Hindlimb muscle (tissue), 1 donor: ENCODE results near the gene LCN12. TPM values are rescaled to one million over a fixed set of nuclear protein-coding genes. Genes with fewer than 3 reads are reported as not detected.
"Not testable (repeated sequence)": the region's sequence is repeated elsewhere in the genome, so short reads cannot be mapped to it uniquely, and the experiment has no call there.

Source experiments
- DNase-seq: peaks from one replicate; pipeline ENCODE4 v3.0.0-alpha.2; 2013
- polyA plus RNA-seq: library from polyadenylated mRNA; unstranded; fragments of 120-200 nt; gene quantifications from one replicate; pipeline ENCODE4 v1.2.1, GENCODE V29; 2013; ENCODE audit not compliant: insufficient read length

Gene LCN12
- polyA plus RNA-seq, 1 donor, result 0.67 TPM

GRCh38 chr9:136991993-136992818 is 40.1 kb downstream of the LCN12 start, which contains the start of gene PAXX:
PAXX (plus strand) TSS chr9:136992422; CDS start chr9:136992444, 22 bp downstream.
- peak; percentile 87 for DNase-seq

- DNase-seq, result no peak
Measured at GRCh38 chr9:136992819-136993369, 40.8 kb downstream of the LCN12 start.

- no peak for DNase-seq
Measured at GRCh38 chr9:136994180-136994887, 42.3 kb downstream of the LCN12 start.

- DNase-seq, result no peak
Measured at GRCh38 chr9:136994888-136995230, 42.8 kb downstream of the LCN12 start.

- DNase-seq, result no peak
Measured at GRCh38 chr9:136995362-136995761, 43.3 kb downstream of the LCN12 start.

GRCh38 chr9:136995772-136996311 is 43.8 kb downstream of the LCN12 start:
- DNase-seq, result no peak

GRCh38 chr9:136996361-136997292 is 44.6 kb downstream of the LCN12 start, which contains the start of gene CLIC3:
CLIC3 (minus strand) TSS chr9:136996568; CDS start chr9:136996543, 25 bp downstream.
- no peak for DNase-seq

GRCh38 chr9:136997371-136997770 is 45.3 kb downstream of the LCN12 start:
- DNase-seq, result no peak

- DNase-seq, result no peak
Measured at GRCh38 chr9:136997830-136998234, 45.8 kb downstream of the LCN12 start.

GRCh38 chr9:137000177-137000930 is 48.3 kb downstream of the LCN12 start:
- DNase-seq, result no peak

GRCh38 chr9:137001857-137002645 is 50.0 kb downstream of the LCN12 start:
- no peak for DNase-seq

GRCh38 chr9:137002646-137003041 is 50.6 kb downstream of the LCN12 start:
- DNase-seq, result no peak

- DNase-seq, result not testable (repeated sequence)
Measured at GRCh38 chr9:137004285-137004684, 52.2 kb downstream of the LCN12 start.

Other genes with a start within 250 kb of the LCN12 start
- 20.4 TPM for gene DIPK1B, start 239.7 kb upstream of the LCN12 start, polyA plus RNA-seq
- gene LCN10, start 209.3 kb upstream of the LCN12 start, polyA plus RNA-seq, result 5.6 TPM
- gene LCN6, start 203.7 kb upstream of the LCN12 start, polyA plus RNA-seq, result not detected
- gene LCN8, start 194.0 kb upstream of the LCN12 start, polyA plus RNA-seq, result 7.1 TPM
- gene LCN15, start 187.8 kb upstream of the LCN12 start, polyA plus RNA-seq, result 0.62 TPM
- gene TMEM141, start 160.9 kb upstream of the LCN12 start, polyA plus RNA-seq, result 35.7 TPM
- 3.0 TPM for gene CCDC183, start 155.9 kb upstream of the LCN12 start, polyA plus RNA-seq
- gene RABL6, start 144.3 kb upstream of the LCN12 start, polyA plus RNA-seq, result 62.6 TPM
- gene AJM1, start 109.8 kb upstream of the LCN12 start, polyA plus RNA-seq, result 2.8 TPM
- gene PHPT1, start 102.9 kb upstream of the LCN12 start, polyA plus RNA-seq, result 109 TPM
- 5.9 TPM for gene MAMDC4, start 99.9 kb upstream of the LCN12 start, polyA plus RNA-seq
- 336 TPM for gene EDF1, start 86.0 kb upstream of the LCN12 start, polyA plus RNA-seq
- 13.7 TPM for gene TRAF2, start 65.8 kb upstream of the LCN12 start, polyA plus RNA-seq
- gene FBXW5, start 7.5 kb upstream of the LCN12 start, polyA plus RNA-seq, result 45.6 TPM
- gene C8G, start 7.0 kb upstream of the LCN12 start, polyA plus RNA-seq, result 0.90 TPM
- 24.2 TPM for gene PTGDS, start 25.2 kb downstream of the LCN12 start, polyA plus RNA-seq
- 0.85 TPM for gene LCNL1, start 30.7 kb downstream of the LCN12 start, polyA plus RNA-seq
- 23.9 TPM for gene PAXX, start 40.1 kb downstream of the LCN12 start, polyA plus RNA-seq
- 0.54 TPM for gene CLIC3, start 44.3 kb downstream of the LCN12 start, polyA plus RNA-seq
- gene ABCA2, start 76.0 kb downstream of the LCN12 start, polyA plus RNA-seq, result 18.4 TPM
- gene FUT7, start 79.8 kb downstream of the LCN12 start, polyA plus RNA-seq, result 0.10 TPM
- gene NPDC1, start 93.9 kb downstream of the LCN12 start, polyA plus RNA-seq, result 44.1 TPM
- gene ENTPD2, start 101.8 kb downstream of the LCN12 start, polyA plus RNA-seq, result 11.0 TPM
- 3.9 TPM for gene SAPCD2, start 118.3 kb downstream of the LCN12 start, polyA plus RNA-seq
- 2.5 TPM for gene UAP1L1, start 125.2 kb downstream of the LCN12 start, polyA plus RNA-seq
- 43.6 TPM for gene MAN1B1, start 134.7 kb downstream of the LCN12 start, polyA plus RNA-seq
- gene DPP7, start 162.5 kb downstream of the LCN12 start, polyA plus RNA-seq, result 30.0 TPM
- gene GRIN1, start 186.9 kb downstream of the LCN12 start, polyA plus RNA-seq, result not detected
- not detected for gene LRRC26, start 217.8 kb downstream of the LCN12 start, polyA plus RNA-seq
- not detected for gene TMEM210, start 219.8 kb downstream of the LCN12 start, polyA plus RNA-seq
- 36.3 TPM for gene ANAPC2, start 236.3 kb downstream of the LCN12 start, polyA plus RNA-seq
- gene SSNA1, start 236.4 kb downstream of the LCN12 start, polyA plus RNA-seq, result 66.5 TPM
- gene TPRN, start 248.5 kb downstream of the LCN12 start, polyA plus RNA-seq, result 14.0 TPM